M059J (cell line): ENCODE measurements around the gene FOXN3. TPM values are rescaled to one million over a fixed set of nuclear protein-coding genes. Genes with fewer than 3 reads are reported as not detected.
"Not testable (repeated sequence)": the region's sequence is repeated elsewhere in the genome, so short reads cannot be mapped to it uniquely, and the experiment has no call there.

Experiments
- DNase-seq: peaks from one replicate; pipeline ENCODE4 v3.0.0-alpha.2; 2012; ENCODE audit warnings: low read depth
- total RNA-seq: library from RNA; depleted of rRNA; stranded (reverse); fragments of >200 nt; shearing (Covaris generic); gene quantifications from 2 replicates; pipeline ENCODE4 v1.2.3, GENCODE V29; 2014

Gene FOXN3
- total RNA-seq, 1 experiment from 2014 or later = 16.7 TPM

DNA sequence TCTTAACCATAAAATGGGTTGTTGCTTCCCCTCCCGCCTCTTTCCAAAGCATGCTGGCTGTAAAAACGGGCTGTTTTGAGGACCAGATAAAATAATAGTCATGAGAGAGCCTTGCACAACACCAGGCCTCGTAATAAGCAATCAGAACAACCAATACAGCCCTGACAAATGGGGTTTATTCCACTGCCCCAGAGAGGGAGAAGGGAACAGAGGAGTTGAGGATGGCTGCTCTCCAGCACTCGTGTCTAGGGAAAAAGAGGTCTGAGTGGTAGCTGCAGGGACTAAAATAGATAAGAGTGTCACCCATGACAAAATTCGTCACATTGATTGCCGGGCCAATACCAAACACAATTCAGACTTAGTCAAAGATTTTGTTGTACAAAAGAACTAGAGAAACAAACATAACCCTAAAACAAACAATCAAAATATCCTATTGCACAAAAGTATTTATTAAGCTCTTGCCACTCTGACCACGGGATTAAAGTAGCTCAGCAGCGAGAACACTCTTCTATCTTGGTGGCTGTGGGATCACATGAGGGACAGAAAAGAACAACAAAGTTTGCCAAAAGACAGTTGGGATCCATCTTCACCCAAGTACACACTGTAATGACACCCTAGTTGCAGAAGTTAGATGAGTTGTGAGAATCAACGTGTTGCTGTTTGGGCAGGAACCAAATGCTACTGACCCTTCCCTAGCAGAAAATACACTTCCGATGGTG, 188.0 kb downstream of the FOXN3 start:
- no peak for DNase-seq

- DNase-seq = peak; percentile 64
Measured at GRCh38 chr14:89227496-89227836, 189.6 kb downstream of the FOXN3 start.

GRCh38 chr14:89226801-89227495, 190.1 kb downstream of the FOXN3 start:
- no peak for DNase-seq

DNA sequence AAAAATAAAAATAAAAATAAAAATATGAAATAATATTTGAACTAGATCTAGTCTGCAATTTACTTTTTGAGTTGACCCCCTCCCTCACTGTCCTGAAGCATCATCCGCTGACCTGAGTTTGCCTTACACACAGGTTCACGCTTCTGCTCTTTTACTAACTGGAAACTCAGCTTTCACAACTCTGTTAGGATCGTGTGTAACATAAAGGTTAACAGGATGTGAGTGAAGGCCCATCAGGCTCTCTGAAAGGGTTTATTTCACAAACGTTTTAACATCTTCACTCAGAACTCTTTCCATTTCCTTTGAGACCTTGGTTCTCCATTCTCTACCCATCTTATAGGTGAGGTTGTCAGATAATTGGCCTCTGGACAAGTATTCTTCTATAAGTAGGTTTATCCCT, 191.4 kb downstream of the FOXN3 start:
- DNase-seq = no peak

DNA sequence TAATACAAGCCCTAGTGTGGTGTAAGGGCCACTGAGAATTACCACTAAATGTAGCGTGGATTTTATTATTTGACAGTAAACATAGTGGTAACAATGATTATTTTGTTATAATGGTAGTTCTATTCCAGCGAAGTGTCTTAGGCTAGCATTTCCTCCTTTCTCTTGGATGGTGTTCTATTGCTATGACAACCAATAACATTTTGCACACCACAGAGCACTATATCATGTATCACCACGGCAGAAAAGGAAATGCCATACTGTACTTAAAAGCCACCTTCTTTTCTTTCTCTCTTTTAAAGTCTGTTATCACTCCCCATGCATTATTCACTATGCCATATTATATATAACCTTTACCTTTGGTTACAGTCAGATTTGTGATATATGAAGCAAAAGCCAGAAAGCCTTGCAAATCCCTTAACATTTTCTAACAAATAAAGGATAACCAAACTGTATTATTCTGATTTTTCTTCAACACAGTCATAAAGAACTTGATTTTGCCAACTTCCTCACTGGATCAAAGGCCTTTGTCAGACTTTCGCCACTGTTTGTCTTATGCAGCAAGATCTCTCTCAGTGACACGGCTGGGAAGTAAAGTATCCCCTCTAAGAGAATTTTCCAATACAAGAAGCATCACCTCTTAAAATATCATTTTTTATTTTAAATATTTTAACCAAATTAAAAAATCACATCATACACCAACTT, 195.8 kb downstream of the FOXN3 start:
- peak; percentile 79 for DNase-seq

GRCh38 chr14:89219051-89219450, 198.0 kb downstream of the FOXN3 start:
- DNase-seq = no peak

DNA sequence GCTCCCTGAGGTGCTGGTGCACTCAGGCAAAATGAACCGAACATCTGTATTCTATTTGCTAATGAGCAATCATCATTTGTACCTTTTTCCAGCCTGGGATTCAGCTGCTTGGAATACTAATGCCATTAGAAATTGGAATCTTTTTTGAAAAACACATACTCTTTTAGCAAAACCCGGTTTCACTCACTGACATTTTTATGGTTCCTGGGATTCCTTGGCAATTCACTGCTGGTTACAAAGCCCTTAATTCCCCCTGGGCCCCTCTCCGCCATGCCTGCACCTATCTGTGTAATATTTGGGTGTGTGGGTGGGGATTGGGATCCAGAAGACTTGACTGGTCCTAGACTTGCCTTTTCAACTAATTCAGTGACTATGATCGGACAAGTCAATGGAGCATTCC, 199.1 kb downstream of the FOXN3 start:
- DNase-seq = no peak

DNA sequence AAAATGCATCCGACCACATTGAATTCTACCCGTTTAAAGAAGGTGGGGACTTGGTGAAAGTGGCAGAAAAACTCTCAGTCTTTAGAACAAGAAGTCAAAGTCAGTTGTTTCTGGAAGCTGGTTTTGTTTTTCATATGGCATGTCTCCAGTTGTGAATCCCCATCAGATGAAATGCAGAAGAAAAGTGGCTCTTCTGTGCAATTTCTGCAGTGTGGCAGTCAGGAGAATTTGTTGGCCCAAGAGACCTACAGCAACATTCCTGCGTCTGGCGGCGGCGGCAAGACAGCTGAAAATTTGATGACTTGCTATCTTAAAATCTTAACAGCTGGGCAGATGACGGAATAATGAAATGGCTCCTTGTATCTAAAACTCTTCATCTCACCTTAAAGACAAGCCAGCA, 201.5 kb downstream of the FOXN3 start:
- DNase-seq = no peak

DNA sequence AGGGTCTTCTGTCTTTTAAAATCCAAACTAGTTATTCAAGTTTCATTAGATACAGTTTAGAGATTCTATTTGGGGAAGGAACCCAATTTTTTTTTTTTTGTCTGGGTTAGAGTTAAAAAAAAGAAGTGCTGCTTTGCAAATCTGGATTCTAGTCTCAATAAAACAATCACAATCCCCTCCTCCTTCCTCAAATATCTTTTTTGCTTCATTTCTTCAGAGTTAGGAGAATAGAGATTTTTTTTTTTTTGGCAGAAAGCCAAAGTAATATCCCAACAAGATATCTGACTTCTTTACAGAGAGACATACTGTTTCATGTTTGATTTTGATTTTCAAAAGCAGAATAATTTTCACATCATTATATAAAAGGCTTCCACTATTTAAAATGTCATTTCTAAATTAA, 201.9 kb downstream of the FOXN3 start:
- no peak for DNase-seq

DNA sequence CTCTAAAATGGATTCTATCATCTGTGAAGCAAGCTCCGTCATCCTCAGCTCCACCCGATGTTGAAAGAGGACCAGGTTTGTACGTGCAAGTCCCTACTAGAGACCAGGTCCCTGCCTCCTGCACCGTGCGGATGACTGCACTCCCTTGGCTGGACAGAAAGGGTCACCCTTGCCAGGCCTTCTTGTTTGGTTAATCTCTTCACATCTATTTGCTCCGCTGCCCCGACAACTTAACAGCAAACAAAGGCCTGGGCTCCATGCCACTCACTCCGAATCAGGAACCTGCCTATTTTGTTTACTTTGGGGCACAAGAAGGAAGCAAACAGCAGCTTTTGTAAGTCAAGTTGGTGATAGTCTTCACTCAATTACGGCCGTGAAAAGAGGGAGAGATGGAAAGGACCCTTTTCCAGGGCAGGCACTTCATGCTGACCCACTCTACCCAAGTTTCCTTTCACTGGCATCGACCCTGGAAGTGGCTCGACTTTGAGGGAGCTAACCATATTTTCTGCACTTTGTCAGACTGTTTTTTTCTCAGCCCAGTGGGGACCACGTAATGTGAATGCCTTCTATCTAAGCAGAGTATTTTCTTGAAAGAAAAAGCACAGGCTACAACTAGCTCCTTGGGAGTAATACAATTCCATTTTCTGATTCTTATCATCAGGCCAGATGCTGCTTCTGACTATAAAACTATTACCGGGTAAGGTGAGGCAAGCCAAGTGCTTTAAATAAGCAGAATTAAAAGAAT, 202.6 kb downstream of the FOXN3 start:
- peak; percentile 34 for DNase-seq

DNA sequence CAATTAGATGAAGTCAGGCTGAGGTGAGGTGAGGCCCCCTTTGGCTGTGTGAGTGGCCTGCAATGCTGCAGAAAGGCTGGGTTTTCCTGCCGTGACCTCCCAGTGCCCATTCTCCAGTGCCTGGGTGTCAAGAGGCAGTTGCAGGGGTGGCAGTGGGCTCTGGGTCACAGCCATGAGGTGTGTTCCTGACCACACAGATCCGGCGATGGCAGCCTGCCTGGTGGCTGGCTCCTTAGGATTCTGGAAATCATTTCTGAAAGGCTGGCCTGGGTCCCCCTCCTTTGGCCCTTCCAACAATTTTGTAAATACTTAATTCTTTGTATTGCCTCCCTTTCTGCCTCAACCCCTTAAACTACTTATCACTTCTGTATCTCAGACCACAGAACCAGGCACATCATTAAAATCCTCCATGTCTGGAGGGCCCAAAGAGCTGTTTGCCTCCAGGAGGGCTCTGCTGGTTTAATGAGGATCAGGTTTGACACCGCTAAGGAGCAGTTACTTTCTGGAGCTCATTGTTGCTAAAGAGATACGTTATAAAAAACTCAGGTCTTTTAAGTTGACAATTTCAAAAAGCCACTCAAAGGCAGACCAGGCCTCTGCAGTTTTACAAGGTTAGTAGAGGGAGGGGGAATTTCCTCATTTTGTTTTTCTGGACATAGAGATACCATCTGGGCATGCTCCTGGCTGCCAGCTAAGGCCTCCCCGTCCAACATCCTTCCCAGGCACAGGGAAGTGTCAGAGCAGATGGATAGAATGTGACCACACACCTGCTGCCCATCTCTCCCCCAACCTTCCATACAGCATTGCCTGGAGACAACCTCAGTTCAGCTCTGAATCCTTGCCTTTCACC, 204.4 kb downstream of the FOXN3 start:
- DNase-seq = no peak

- no peak for DNase-seq
Measured at GRCh38 chr14:89209558-89209957, 207.5 kb downstream of the FOXN3 start.

DNA sequence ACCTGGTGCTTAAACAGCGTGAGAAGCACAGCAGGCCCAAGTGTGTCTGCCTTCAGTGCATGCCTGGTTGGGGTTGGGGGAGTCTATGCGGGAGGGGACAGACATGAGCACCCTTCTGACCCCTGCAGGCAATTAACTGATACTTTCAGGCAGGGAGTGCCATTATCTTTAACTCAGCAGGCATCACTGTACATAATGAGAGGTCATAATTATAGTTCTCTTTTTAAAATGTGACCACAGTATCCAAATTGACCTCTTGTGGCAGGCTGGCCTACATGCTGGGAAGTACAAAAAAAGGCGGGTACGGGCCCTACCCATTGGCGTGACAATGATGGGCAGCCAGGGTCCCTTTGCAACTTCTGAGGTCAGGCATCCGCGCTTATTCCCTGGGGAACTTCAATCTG, 209.1 kb downstream of the FOXN3 start:
- no peak for DNase-seq

GRCh38 chr14:89206389-89207031, 210.5 kb downstream of the FOXN3 start:
- DNase-seq = no peak

DNA sequence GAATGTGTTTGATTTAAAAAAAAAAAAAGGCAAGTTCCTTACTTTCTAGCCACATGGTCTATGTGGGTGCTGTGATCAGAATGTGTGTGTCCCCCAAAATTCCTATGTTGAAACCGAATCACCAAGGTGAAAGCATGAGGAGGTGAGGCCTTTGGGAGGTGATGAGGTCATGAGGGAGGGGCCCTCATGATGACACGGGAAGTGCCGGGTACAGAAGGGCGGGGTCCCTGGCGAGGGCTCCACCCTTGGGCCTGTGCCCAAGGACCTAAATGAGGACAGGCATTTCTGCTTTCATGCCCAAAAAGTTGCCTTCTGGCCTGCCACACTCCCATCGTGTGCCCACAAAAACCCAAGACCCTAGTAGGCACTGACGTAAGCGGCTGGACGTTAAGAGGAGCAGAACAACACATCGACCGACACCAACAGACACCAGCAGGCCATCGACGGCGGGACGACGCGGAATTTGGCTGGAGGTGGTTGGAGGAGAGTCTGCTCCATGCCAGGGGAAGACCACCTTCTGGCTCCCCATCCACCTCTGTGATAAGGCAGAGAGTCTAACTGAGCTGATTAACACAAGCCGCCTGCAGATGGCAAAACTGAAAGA, 211.8 kb downstream of the FOXN3 start:
- DNase-seq = no peak

DNA sequence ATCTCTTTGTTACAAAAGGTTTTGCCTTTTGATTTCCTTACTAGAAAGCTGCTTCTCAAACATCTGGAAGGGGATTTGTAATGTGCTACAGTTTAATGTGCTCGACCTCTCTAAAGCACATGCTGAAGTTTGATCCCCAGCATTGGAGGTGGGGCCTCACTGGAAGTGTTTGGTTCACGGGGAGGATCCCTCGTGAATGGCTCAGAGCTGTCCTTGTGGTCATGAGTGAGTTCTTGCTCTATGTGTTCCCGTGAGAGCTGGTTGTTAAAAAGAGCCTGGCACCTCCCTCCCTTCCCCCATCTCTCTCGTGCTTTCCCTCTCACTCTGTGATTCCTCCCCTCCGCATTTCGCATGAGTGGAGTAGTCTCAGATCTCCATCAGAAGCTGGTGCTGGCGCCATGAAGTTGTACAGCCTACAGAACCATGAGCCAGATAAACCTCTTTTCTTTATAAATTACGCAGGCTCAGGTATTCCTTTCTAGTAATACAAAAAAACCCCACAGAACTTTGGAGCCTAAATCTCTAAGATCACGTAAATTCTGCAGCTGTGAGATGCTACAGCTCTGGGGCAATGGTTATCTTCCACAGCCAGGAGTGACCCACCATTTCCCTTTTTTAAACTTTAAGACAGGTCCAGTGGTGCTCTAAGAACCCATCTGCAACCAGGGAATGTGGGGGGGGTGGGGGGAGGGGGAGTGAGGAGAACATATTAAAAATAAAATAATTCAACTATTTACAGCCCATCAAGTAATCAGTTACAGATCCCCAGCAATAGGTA, 214.4 kb downstream of the FOXN3 start:
- no peak for DNase-seq

DNA sequence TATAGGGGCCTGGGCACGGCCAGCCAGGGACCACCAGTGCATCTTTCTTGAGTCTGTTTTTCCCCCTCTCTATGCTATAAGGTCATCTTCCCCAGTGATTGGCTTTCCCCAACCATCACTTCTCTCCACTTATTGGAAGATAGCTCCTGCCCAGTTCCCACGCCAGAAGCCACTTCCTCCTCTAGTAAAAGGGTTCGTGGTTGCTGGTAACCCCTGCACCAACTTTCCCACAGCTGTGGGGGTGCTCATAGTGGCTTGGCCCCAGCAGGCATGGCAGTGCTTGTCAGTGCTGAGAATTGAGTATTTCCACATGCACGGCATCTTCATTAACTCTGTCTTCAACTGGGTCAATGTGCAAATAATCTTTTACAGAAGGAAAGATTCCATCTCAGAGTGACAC, 215.4 kb downstream of the FOXN3 start:
- peak; percentile 9 for DNase-seq

- DNase-seq = not testable (repeated sequence)
Measured at GRCh38 chr14:89199357-89199756, 217.7 kb downstream of the FOXN3 start.

DNA sequence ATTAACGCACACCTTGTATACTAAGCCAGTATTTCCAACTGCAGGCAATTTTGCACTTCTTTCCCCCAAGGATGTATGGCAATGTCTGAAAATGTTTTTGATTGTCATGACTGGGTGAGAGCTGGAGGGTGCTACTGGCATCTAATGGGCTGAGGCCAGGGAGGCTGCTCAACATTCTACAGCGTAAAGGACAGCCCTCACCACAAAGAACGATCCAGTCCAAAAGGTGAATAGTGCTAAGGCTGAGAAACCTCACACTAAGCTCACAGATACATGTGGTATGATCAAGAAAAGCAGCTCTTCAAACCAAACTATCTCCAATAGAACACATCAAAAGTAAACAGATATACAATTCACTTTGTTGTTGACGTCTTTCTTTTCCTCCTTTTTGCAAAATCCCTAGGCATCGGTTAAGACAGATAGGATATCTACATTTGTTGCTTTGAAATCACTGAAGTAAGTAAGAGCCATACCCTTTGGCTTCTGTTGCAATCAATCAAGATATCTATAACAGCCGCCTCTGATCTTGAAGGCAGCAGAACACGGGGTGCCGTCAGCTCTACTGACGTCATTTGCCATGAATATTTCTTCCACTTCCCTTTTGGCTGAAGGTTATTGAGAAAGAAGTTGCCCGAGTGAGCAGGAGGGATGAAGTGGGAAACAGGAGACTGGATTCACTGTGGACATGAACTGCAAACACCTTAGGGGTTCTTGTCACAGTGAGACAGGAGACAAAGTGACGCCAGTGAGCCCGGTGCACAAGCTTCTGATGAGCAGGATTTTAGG, 218.3 kb downstream of the FOXN3 start:
- no peak for DNase-seq
